C4-2B (cell line): ENCODE results near the gene GON4L.

Experiments
- ZFX ChIP-seq: fragments of 450-650 bp; IDR thresholded peaks from 2 replicates; pipeline ENCODE4 v1.6.1; 2017
- TF ChIP-seq, protein P1 (sequence below): fragments of 450-650 bp; conservative IDR thresholded peaks from 2 replicates; pipeline ENCODE4 v1.5.1; 2017; ENCODE audit warnings: mild to moderate bottlenecking

DNA sequence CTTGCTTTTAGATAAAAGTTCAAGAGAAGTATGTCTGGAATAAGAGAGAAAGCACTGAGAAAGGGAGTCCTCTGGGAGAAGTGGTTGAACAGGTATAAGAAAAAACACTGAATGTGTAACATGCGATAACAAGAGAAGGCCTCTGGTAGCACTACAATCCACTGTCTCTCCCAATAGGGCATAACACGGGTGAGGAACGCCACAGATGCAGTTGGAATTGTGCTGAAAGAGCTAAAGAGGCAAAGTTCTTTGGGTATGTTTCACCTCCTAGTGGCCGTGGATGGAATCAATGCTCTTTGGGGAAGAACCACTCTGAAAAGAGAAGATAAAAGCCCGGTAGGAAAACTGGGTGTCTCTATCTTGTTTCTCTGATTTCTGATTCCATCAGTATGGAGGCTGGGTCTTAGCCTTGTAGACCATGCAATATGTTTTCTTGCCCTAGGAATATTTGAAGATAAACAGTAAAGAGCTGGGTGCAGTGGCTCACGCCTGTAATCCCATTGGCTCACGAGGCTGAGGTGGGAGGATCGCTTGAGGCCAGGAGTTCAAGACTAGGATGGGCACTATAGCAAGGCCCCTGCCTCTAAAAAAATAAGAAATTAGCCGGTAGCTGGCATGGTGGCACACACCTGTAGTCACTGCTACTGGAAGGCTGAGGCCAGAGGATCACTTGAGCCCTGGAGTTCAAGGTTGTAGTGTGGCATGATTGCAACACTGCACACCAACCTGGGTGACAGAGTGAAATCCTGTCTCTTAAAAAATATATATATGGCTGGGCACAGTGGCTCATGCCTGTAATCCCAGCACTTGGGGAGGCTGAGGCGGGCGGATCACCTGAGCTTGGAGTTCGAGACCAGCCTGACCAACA, 127.7 kb downstream of the GON4L start:
- TF ChIP-seq, protein P1, sequence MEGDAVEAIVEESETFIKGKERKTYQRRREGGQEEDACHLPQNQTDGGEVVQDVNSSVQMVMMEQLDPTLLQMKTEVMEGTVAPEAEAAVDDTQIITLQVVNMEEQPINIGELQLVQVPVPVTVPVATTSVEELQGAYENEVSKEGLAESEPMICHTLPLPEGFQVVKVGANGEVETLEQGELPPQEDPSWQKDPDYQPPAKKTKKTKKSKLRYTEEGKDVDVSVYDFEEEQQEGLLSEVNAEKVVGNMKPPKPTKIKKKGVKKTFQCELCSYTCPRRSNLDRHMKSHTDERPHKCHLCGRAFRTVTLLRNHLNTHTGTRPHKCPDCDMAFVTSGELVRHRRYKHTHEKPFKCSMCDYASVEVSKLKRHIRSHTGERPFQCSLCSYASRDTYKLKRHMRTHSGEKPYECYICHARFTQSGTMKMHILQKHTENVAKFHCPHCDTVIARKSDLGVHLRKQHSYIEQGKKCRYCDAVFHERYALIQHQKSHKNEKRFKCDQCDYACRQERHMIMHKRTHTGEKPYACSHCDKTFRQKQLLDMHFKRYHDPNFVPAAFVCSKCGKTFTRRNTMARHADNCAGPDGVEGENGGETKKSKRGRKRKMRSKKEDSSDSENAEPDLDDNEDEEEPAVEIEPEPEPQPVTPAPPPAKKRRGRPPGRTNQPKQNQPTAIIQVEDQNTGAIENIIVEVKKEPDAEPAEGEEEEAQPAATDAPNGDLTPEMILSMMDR, result peak; percentile 87
- TF ChIP-seq ZFX, result no peak
